Measurements from ENCODE around the gene SLC35E1.

DNA sequence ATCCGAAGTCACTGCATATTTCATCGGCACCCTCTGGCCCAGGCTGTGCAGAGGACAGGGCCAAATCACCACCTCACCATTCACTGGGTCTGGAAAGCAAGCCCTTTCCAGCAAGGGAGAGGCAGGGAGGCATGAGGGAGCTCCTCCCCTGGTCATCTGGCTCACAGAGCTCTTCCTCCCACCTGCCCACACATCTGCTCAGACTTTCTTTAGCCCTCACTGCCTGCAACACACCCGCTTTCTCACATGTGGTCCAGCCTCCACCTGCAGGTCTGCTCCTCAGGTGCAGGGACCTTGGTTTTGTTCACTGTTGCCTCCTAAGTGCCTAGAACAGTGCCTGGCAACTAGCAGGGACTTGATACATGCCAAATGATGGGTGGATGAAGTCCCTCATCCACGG is 21.0 kb upstream of the SLC35E1 start:
- no peak for TF ChIP-seq POLR2A (IDR thresholded peaks at IDR 0.05)
- TF ChIP-seq, protein P1, sequence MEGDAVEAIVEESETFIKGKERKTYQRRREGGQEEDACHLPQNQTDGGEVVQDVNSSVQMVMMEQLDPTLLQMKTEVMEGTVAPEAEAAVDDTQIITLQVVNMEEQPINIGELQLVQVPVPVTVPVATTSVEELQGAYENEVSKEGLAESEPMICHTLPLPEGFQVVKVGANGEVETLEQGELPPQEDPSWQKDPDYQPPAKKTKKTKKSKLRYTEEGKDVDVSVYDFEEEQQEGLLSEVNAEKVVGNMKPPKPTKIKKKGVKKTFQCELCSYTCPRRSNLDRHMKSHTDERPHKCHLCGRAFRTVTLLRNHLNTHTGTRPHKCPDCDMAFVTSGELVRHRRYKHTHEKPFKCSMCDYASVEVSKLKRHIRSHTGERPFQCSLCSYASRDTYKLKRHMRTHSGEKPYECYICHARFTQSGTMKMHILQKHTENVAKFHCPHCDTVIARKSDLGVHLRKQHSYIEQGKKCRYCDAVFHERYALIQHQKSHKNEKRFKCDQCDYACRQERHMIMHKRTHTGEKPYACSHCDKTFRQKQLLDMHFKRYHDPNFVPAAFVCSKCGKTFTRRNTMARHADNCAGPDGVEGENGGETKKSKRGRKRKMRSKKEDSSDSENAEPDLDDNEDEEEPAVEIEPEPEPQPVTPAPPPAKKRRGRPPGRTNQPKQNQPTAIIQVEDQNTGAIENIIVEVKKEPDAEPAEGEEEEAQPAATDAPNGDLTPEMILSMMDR (IDR thresholded peaks at IDR 0.05): no peak

Data from heart left ventricle (tissue), 13 donors.